Upper lobe of right lung (tissue), 1 donor: ENCODE results near the gene HDAC4. TPM values are rescaled to one million over a fixed set of nuclear protein-coding genes. Genes with fewer than 3 reads are reported as not detected.

ENCODE experiments used
- ATAC-seq: fragments of 200-7000 bp; cut with Tn5 transposase; one replicate; pipeline ENCODE4 v1.9.1; 2020; ENCODE audit warnings: mild to moderate bottlenecking, moderate library complexity
- DNase-seq: peaks from one replicate; pipeline ENCODE4 v3.0.0-alpha.2; 2020
- H3K27ac ChIP-seq: fragments of 200-600 bp; one replicate; pipeline ENCODE4 v1.8.0; 2022
- H3K27me3 ChIP-seq: fragments of 200-600 bp; one replicate; pipeline ENCODE4 v1.8.0; 2022; ENCODE audit warnings: mild to moderate bottlenecking
- H3K36me3 ChIP-seq: fragments of 200-600 bp; one replicate; pipeline ENCODE4 v1.8.0; 2022
- H3K4me1 ChIP-seq: fragments of 200-600 bp; one replicate; pipeline ENCODE4 v1.8.0; 2022
- H3K4me3 ChIP-seq: fragments of 200-600 bp; one replicate; pipeline ENCODE4 v1.8.0; 2022; ENCODE audit warnings: mild to moderate bottlenecking
- H3K9me3 ChIP-seq: fragments of 200-600 bp; one replicate; pipeline ENCODE4 v1.8.0; 2022
- CTCF ChIP-seq: fragments of 200-600 bp; IDR thresholded peaks from one replicate; pipeline ENCODE4 v1.8.0; 2022; ENCODE audit warnings: antibody characterized with exemption
- intact Hi-C: fragments of 100-400 bp; cut with DNase I; formaldehyde crosslinking; loops from one replicate; pipeline ENCODE4 v1.11.0; 2022
- total RNA-seq: library from RNA; stranded (reverse); fragmentation: NEBNext Ultra II Directional; extraction: Animal tissue kit (Norgen Biotek cat#: 25700); gene quantifications from one replicate; pipeline ENCODE4 v1.2.1, GENCODE V29; 2021
- donor health status: DM: no; HTN: yes; CAD: no; lungs with severe emphysema.

The HDAC4 gene
- total RNA-seq, 1 donor from 2014 or later = 44.1 TPM

GRCh38 chr2:239370403-239370802, 30.4 kb downstream of the HDAC4 start:
- DNase-seq = no peak
- no peaks in the 10 kb centered on the region for H3K9me3 ChIP-seq
- no peaks in the 10 kb centered on the region for H3K4me1 ChIP-seq
- intact Hi-C loops = no loop called here
- H3K36me3 ChIP-seq = no peaks in the 10 kb centered on the region
- H3K4me3 ChIP-seq = no peak overlapping the region
- no peaks in the 10 kb centered on the region for H3K27me3 ChIP-seq
- H3K27ac ChIP-seq = peak overlapping the region; percentile 30
- TF ChIP-seq CTCF = no peak
- ATAC-seq = no peak

- Histone ChIP-seq H3K36me3 (no peaks in the 10 kb centered on the region), H3K4me1 (no peaks in the 10 kb centered on the region), H3K9me3 (no peaks in the 10 kb centered on the region), H3K27me3 (no peaks in the 10 kb centered on the region), H3K27ac (peak overlapping the region; percentile 30), H3K4me3 (no peak overlapping the region)
- DNase-seq = peak; percentile 73
- TF ChIP-seq CTCF = no peak
- intact Hi-C loops = no loop called here
- peak; percentile 93 for ATAC-seq
Measured at GRCh38 chr2:239369631-239370161, 31.1 kb downstream of the HDAC4 start.

- Histone ChIP-seq H3K27me3 (no peaks in the 10 kb centered on the region), H3K4me1 (no peaks in the 10 kb centered on the region), H3K36me3 (no peaks in the 10 kb centered on the region), H3K27ac (no peak overlapping the region), H3K9me3 (no peaks in the 10 kb centered on the region), H3K4me3 (no peak overlapping the region)
- intact Hi-C loops = no loop called here
- ATAC-seq = no peak
- no peak for TF ChIP-seq CTCF
- peak; percentile 61 for DNase-seq
Measured at GRCh38 chr2:239368906-239369552, 31.8 kb downstream of the HDAC4 start.

GRCh38 chr2:239368321-239368720, 32.5 kb downstream of the HDAC4 start:
- Histone ChIP-seq H3K36me3 (no peaks in the 10 kb centered on the region), H3K9me3 (no peaks in the 10 kb centered on the region), H3K4me3 (no peak overlapping the region), H3K27ac (no peak overlapping the region), H3K4me1 (no peaks in the 10 kb centered on the region), H3K27me3 (no peaks in the 10 kb centered on the region)
- intact Hi-C loops = no loop called here
- ATAC-seq = no peak
- no peak for TF ChIP-seq CTCF
- no peak for DNase-seq

- no peak for TF ChIP-seq CTCF
- Histone ChIP-seq H3K4me3 (no peak overlapping the region), H3K9me3 (no peaks in the 10 kb centered on the region), H3K27me3 (no peaks in the 10 kb centered on the region), H3K36me3 (no peaks in the 10 kb centered on the region), H3K4me1 (no peaks in the 10 kb centered on the region), H3K27ac (no peak overlapping the region)
- intact Hi-C loops = no loop called here
- ATAC-seq (no peak), DNase-seq (no peak)
Measured at GRCh38 chr2:239366740-239367139, 34.1 kb downstream of the HDAC4 start.
